ENCODE results near the gene MGARP.
"Not testable (repeated sequence)": the region's sequence is repeated elsewhere in the genome, so short reads cannot be mapped to it uniquely, and the experiment has no call there.

MGARP gene

GRCh38 chr4:139295942-139296299 lies 15.9 kb upstream of the MGARP start:
- in situ Hi-C loops (cut with MboI; ENCODE audit: low sequenced_read_pairs), result no loop called here

DNA sequence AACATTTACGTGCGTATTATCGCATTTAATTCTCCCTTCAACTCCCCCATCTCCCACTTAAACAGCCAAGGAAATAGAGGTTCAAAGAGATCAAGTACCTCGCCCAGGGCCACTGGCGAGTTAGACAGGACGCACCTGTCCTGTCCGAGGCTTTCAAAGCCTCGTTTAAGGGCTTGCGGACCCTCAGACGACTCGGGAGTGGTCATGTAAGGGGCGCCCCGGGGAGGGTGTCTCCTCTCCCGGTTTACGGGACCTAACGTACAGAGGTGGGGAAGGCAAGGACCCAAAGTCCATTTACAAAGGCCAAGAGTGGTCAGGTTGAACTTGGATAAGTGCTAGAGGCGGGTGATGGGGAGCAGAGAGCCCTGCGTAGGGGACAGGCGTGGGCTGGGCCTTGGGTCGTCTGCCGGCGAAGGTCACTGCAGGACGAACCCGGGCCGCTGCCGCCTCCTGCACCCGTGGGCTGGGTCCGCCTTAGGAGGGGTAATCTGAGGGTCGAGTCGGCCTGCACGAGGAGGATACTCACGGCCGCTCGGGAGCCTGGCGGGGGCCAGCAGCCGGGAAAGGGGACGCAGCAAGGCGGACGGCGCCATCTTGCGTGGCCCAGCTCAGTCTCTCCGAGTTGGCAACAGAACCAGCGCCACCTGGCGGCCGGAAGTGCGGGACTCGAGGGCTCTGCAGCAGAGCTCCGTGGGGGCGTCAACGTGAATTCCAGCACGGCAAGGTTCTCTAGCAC lies 15.3 kb upstream of the MGARP start:
- in situ Hi-C loops (cut with MboI; ENCODE audit: low sequenced_read_pairs), result no loop called here

DNA sequence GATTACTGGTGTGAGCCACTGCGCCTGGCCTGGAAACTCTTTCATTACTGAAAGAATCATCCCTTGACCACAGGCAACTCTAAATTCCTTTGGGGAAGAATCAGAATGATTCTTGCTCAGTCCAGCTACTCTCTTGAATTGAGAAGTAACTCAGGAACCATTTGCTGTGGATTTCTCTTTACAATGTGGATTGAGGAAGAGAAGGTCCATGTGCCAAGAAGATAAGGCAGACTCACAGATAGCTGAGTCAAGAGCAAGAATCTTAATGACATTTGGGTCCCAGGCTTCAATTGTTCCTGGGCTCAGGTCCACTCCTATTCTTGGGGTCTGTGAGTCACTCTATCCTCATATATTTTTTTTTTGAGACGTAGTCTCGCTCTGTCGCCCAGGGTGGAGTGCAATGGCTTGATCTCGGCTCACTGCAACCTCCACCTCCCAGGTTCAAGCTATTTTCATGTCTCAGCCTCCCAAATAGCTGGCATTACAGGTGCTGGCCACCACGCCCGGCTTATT lies 6.2 kb upstream of the MGARP start:
- in situ Hi-C loops (cut with MboI; ENCODE audit: low sequenced_read_pairs), result no loop called here

DNA sequence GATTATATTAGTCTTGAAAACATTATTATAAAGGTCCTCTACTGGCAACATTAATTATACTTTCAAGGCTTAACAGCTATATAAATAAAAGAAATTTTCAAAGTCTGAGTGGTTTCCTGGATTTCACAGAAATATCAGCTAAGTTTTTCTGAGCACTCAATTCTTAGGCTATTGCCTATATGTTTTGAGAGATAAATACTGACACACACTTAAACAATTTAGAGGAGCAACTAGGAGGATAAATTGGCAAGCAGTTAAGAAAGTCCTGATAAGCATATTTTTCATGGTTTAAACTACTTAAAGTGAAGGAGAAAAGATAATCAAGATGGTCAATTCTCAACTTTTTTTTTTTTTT lies 2.7 kb upstream of the MGARP start:
- in situ Hi-C loops (cut with MboI; ENCODE audit: low sequenced_read_pairs), result no loop called here

DNA sequence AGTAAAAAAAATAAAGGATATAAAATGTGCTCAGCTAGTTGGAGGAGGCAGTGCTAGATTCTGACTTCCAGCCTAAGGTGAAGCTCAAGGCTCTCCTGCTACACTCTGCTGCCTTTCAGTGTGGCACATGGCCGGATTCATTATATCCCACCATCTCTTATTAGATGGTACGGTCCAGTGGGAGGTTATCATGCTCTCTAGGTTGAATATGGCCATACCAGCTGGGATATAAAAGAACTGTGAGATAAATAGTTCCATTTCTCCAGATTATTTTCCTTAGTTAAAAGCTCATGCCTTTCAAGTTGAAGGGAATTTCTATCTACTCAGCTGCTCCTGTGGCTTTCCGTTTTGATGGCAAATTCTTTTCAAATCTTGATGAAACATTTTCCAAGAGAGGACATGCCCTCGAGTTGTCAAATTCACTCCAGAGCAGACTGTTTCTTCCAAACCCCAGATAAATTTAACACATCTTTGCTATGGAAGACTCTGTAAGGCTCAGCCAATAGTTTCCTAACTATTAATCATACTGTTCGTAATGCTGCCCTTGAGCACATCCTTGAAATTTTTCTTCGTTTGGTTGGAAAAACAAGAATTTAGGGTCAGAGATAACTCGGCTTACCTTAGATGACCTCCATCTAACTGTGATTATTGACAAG lies 2.2 kb upstream of the MGARP start:
- in situ Hi-C loops (cut with MboI; ENCODE audit: low sequenced_read_pairs), result no loop called here

GRCh38 chr4:139278912-139279759 lies 889 bp downstream of the MGARP start:
- in situ Hi-C loops (cut with MboI; ENCODE audit: low sequenced_read_pairs), result no loop called here

DNA sequence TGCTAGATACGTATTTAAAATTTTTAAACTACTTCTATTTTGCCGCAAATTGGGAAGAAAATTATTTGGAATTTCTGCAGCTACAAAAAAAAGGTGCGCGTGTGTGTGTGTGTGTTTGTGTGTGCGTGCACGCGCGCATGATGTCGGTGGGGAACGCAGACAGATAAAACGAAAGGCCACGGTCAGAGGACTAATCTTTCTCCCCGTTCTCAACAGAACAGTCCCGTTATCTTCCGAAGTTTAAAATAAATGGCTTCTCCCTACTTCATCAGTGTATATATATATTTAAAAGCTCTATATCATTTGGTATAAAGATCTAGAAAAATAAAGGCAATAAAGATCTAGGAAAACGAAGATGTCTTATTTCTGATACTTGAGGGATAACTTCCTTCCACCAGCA lies 1.5 kb downstream of the MGARP start:
- in situ Hi-C loops (cut with MboI; ENCODE audit: low sequenced_read_pairs), result no loop called here

DNA sequence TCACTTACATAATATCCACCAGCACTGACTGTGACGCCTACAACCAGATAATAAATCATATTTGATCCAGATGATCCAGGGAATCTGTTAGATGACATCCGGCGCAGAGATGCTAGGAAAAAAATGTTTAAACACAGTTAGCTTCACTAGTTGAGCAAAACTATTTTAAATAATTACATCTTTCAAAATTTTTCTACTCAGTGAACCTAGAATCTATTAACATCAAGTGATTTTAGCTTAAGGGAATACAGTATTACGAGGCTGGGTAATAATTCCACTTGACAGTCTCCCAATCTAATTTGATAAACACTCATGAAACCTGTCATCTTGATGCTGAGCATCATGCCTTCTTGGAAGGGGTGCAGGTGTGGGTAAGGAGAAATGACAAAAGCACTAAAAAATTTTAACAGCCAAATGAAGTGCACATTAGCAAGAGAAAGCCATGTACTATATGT lies 4.7 kb downstream of the MGARP start:
- in situ Hi-C loops (cut with MboI; ENCODE audit: low sequenced_read_pairs), result no loop called here

DNA sequence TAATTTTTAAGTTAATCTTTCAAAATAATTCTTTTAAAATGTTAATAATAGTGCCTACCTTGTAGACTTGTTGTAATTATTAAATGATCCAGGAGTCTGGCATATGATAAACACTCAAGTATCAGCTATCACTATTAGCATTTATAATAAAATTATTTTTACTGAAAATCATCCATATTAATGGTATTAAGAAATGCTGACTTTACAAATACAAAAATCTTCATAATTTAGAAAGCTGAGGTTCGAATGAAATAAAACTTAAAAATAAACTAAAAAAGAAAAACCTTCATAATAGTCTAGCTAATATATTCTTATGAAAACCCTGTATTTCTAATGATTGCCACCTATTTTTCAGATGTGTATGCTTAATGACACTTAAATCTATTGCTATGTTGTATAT lies 5.2 kb downstream of the MGARP start:
- in situ Hi-C loops (cut with MboI; ENCODE audit: low sequenced_read_pairs), result no loop called here

DNA sequence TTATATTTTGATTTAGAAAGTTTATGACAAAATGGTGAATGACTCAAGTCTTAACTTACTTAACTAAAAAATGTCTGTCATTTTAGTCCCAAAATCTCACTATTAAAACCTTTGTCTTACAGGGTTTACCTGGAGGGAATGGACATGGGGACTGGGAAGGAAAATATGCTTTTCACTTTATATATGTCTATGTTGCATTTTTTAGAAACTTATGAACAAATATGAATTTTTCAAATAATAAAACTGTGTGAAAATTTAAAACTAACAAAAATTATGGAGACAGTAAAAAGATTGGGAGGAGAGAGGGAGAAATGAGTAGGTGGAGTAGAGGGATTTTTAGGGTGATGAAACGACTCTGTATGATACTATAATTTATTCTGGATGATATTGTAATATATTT lies 6.2 kb downstream of the MGARP start:
- in situ Hi-C loops (cut with MboI; ENCODE audit: low sequenced_read_pairs), result no loop called here

DNA sequence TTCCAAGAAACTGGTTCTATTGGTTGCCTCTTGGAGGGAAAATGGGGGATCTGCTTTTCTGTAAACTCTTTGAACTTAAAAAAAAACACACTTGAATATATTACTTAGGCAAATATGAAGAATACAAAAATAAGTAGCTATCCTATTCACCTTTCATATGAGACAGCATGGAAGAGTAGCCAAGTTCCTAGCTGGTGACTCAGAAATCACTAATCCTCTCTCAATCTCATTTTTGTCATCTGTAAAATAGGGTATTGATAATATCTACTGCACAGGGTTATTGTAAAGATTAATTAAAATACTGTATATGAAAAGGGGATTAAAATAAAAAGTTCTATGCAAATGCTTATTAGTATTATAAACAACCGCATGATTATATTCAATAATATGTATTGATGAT lies 12.7 kb downstream of the MGARP start:
- in situ Hi-C loops (cut with MboI; ENCODE audit: low sequenced_read_pairs), result no loop called here

GRCh38 chr4:139266583-139267257 lies 13.3 kb downstream of the MGARP start:
- in situ Hi-C loops (cut with MboI; ENCODE audit: low sequenced_read_pairs), result no loop called here

DNA sequence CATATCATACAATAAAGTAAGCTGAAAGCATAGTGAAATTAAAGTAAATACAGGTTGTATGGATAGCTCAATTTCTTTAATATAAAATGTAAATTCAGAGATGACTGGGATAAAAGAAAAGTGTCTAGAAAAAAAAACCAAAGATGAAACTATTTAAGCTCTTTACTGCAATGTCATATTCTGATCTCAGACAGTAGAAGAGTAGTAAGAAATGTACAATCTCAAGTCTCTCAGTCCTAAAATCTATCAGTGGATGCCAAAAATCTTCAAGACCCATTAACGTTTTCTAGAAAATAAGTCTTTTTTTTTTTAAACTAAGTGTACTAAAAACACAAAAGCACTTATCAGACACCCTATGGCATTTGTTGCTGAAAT lies 13.8 kb downstream of the MGARP start:
- in situ Hi-C loops (cut with MboI; ENCODE audit: low sequenced_read_pairs), result no loop called here

DNA sequence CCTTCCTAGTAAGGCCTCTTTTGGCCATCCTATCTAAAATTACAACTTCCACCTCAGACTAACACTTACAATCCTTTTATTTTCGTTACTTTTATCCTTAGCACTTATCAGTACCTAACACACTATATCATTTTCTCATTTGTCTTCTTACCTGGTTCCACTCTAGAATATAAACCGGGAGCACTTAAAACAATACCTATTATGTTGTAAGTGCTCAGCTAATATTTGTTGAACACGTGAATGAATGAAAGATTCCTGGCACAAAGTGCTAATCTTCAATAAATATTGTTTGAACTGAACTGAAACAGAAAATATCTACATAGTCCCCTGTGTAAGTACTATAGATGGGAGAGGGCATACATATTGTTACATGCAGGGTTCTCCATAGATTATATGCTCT lies 14.4 kb downstream of the MGARP start:
- in situ Hi-C loops (cut with MboI; ENCODE audit: low sequenced_read_pairs), result no loop called here

DNA sequence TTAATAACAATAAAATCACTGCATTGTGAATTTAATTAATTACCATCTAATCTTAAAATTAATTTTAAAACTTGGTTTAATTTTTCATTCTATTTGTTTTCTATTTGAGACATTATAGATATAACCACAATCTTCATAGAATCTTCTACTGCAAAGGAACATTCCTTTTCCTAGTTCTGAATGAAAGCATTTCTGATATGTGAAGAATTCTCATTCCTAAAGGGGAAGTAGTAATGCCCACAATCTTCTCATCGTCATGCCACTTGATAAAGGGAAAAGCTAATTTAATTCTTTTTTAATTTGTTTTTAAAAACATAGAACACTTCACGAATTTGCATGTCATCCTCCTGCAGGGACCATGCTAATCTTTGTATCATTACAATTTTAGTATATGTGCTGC lies 23.7 kb downstream of the MGARP start:
- in situ Hi-C loops (cut with MboI; ENCODE audit: low sequenced_read_pairs), result no loop called here

- in situ Hi-C loops (cut with MboI; ENCODE audit: low sequenced_read_pairs), result not testable (repeated sequence)
Observed at GRCh38 chr4:139255581-139255980, 24.4 kb downstream of the MGARP start.

GRCh38 chr4:139253713-139254112 lies 26.3 kb downstream of the MGARP start:
- in situ Hi-C loops (cut with MboI; ENCODE audit: low sequenced_read_pairs), result no loop called here

DNA sequence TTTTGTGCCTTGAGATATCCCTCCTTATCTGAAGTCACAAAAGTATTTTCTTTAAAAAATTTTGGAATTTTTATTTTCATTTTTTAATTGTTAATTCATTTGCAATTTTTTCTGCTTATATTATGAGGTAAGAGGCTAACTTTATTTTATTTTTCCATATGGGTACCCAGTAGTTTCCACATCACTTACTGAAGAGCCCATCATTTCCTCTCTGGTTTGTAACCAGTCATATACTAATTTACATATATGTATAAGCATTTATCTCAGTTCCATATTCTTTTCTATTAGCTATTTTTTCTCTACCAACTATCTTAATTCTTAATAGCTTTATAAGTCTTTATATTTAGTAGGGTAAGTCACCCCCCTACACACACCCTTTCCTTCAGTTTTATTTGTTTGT lies 27.0 kb downstream of the MGARP start:
- in situ Hi-C loops (cut with MboI; ENCODE audit: low sequenced_read_pairs), result no loop called here

- in situ Hi-C loops (cut with MboI; ENCODE audit: low sequenced_read_pairs), result no loop called here
Observed at GRCh38 chr4:139247700-139248238, 32.3 kb downstream of the MGARP start.

- in situ Hi-C loops (cut with MboI; ENCODE audit: low sequenced_read_pairs), result no loop called here
Observed at GRCh38 chr4:139247241-139247640, 32.8 kb downstream of the MGARP start.

DNA sequence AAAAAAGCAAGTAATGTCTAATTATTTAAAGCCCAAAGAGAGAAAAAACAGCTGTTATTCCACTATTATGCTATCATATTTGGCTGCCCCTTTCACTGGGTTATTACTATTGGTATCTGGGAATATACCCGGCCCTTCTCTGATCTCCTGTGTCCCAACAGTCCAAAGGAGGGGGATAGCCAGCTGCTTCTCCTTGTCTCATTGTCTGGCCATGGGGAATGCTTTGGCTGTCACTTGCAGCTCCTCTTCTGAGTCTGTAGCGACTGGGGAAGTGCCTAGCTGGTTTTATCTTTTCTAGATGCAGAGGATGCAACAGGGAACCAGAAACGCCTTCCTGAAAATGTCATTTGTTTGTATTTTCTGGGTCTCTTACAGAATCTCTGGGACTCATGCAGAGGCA lies 33.9 kb downstream of the MGARP start:
- in situ Hi-C loops (cut with MboI; ENCODE audit: low sequenced_read_pairs), result no loop called here
